ENCODE measurements around the gene OR52H1. TPM values are rescaled to one million over a fixed set of nuclear protein-coding genes. Genes with fewer than 3 reads are reported as not detected.

Gene OR52H1
- total RNA-seq, 1 experiment from 2014 or later = not detected

DNA sequence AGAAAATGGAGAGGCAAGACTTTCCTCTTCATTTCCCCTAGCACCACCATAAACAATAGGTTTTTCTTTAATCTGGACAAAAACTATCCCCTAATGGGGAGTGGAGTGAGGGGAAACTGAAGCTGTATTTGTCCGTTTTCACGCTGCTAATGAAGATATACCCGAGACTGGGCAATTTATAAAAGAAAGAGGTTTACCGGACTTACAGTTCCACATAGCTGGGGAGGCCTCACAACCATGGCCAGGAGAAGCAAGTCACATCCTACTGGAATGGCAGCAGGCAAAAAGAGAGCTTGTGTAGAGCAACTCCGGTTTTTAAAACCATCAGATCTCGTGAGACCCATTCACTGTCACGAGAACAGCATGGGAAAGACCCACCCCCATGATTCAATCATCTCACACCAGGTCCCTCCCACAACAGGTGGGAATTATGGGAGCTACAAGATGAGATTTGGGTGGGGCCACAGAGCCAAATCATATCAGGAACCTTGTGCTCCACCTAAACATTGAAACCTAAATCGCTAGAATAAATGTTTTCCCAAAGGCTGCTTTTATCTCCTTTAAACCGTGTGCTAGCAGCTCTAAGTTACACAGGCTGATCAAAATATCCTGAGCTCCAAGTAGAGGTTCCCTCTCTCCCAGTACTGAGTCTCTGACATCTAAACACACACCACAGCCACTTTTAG lies 42.8 kb downstream of the OR52H1 start:
- DNase-seq (ENCODE audit: low spot score) = no peak
- TF ChIP-seq, protein P1, sequence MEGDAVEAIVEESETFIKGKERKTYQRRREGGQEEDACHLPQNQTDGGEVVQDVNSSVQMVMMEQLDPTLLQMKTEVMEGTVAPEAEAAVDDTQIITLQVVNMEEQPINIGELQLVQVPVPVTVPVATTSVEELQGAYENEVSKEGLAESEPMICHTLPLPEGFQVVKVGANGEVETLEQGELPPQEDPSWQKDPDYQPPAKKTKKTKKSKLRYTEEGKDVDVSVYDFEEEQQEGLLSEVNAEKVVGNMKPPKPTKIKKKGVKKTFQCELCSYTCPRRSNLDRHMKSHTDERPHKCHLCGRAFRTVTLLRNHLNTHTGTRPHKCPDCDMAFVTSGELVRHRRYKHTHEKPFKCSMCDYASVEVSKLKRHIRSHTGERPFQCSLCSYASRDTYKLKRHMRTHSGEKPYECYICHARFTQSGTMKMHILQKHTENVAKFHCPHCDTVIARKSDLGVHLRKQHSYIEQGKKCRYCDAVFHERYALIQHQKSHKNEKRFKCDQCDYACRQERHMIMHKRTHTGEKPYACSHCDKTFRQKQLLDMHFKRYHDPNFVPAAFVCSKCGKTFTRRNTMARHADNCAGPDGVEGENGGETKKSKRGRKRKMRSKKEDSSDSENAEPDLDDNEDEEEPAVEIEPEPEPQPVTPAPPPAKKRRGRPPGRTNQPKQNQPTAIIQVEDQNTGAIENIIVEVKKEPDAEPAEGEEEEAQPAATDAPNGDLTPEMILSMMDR (conservative IDR thresholded peaks at IDR 0.05; ENCODE audit: low read depth, low read length) = no peak
- no peak for TF ChIP-seq EZH2 (IDR thresholded peaks at IDR 0.05; ENCODE audit: borderline replicate concordance, low read depth, low read length, poor library complexity, severe bottlenecking)
- intact Hi-C loops (cut with micrococcal nuclease; ENCODE audit: unreplicated experiment) = no loop called here

DNA sequence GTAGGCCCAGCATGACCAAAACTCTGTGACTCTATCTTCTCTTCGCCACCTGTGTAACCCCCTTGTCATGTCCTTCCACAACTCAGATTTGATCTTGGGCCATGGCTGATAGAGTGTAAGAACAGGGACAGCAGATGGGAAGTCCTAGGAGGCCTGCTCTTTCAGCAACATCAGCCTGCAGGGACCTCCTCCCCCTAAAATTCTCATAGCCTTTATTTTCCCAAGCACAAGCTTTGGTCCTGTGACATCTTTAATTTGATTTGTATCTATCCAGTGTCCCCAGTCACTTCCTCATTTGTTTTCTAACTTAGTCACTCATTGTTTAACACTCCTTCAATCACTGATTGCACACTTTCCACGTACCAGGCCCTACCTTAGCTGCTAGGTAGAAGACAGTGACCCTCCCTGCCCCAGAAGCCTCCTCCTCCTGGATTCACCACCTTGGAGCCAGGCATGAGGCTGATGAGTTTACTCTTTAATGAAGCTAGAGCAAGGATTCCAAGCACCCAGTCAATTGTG lies 43.9 kb downstream of the OR52H1 start:
- no peak for DNase-seq (ENCODE audit: low spot score)
- ChIA-PET POLR2A (ENCODE audit: low non-redundant PET) (no interaction called here), CTCF (no interaction called here)
- BruUV-seq (replicated peaks) = no TSS peak
- TF ChIP-seq, protein P1 (conservative IDR thresholded peaks at IDR 0.05; ENCODE audit: low read depth, low read length) = no peak
- TF ChIP-seq EZH2 (IDR thresholded peaks at IDR 0.05; ENCODE audit: borderline replicate concordance, low read depth, low read length, poor library complexity, severe bottlenecking) = no peak
- Histone ChIP-seq H3K27ac (ENCODE audit: low read depth, low read length, poor library complexity, severe bottlenecking) (no peak overlapping the region), H3K4me3 (ENCODE audit: low read depth, low read length, poor library complexity, severe bottlenecking) (no peak overlapping the region), H3K9me3 (ENCODE audit: low read depth, low read length, poor library complexity, severe bottlenecking) (no peaks in the 10 kb centered on the region), H3K36me3 (ENCODE audit: insufficient read depth, low read length, poor library complexity, severe bottlenecking) (no peaks in the 10 kb centered on the region), H3K27me3 (replicated peaks; ENCODE audit: insufficient read depth, low read depth, low read length, poor library complexity) (no peaks in the 10 kb centered on the region), H3K4me1 (ENCODE audit: insufficient read depth, low read length, poor library complexity, severe bottlenecking) (no peaks in the 10 kb centered on the region)
- intact Hi-C loops (cut with micrococcal nuclease; ENCODE audit: unreplicated experiment) = no loop called here

More for the DNA sequence above, 42.8 kb downstream of the OR52H1 start:
- H3K9me3 ChIP-seq (ENCODE audit: low read depth, low read length, poor library complexity, severe bottlenecking) = no peaks in the 10 kb centered on the region
- H3K27ac ChIP-seq (ENCODE audit: low read depth, low read length, poor library complexity, severe bottlenecking) = no peak overlapping the region
- H3K4me3 ChIP-seq (ENCODE audit: low read depth, low read length, poor library complexity, severe bottlenecking) = no peak overlapping the region
- no TSS peak for BruUV-seq (replicated peaks)
- ChIA-PET CTCF (no interaction called here), POLR2A (ENCODE audit: low non-redundant PET) (no interaction called here)
- no peaks in the 10 kb centered on the region for H3K4me1 ChIP-seq (ENCODE audit: insufficient read depth, low read length, poor library complexity, severe bottlenecking)
- H3K27me3 ChIP-seq (replicated peaks; ENCODE audit: insufficient read depth, low read depth, low read length, poor library complexity) = no peaks in the 10 kb centered on the region
- no peaks in the 10 kb centered on the region for H3K36me3 ChIP-seq (ENCODE audit: insufficient read depth, low read length, poor library complexity, severe bottlenecking)

DNA sequence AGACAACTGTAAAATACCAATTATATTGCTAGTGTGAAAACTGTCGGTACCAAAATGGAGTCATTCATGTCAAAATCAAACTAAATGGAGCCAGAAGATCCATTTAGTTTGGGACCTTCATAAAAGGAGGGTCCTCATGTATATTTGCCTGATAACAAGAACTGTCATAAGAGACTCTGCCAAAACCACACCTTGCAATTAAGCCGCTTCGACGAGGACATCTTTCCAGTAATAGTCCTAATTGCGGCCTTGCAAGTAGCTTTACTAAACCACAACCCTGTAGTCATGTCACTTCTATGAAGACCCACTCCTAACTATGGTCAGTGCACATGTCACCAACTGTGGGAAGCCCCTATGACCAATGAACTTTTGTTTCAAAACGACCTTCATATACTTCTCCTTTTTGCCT lies 47.9 kb downstream of the OR52H1 start:
- TF ChIP-seq, protein P1 (conservative IDR thresholded peaks at IDR 0.05; ENCODE audit: low read depth, low read length) = no peak
- TF ChIP-seq EZH2 (IDR thresholded peaks at IDR 0.05; ENCODE audit: borderline replicate concordance, low read depth, low read length, poor library complexity, severe bottlenecking) = no peak
- Histone ChIP-seq H3K4me3 (ENCODE audit: low read depth, low read length, poor library complexity, severe bottlenecking) (no peak overlapping the region), H3K9me3 (ENCODE audit: low read depth, low read length, poor library complexity, severe bottlenecking) (no peaks in the 10 kb centered on the region), H3K36me3 (ENCODE audit: insufficient read depth, low read length, poor library complexity, severe bottlenecking) (no peaks in the 10 kb centered on the region), H3K4me1 (ENCODE audit: insufficient read depth, low read length, poor library complexity, severe bottlenecking) (no peaks in the 10 kb centered on the region), H3K27me3 (replicated peaks; ENCODE audit: insufficient read depth, low read depth, low read length, poor library complexity) (no peaks in the 10 kb centered on the region), H3K27ac (ENCODE audit: low read depth, low read length, poor library complexity, severe bottlenecking) (no peak overlapping the region)
- no peak for DNase-seq (ENCODE audit: low spot score)
- no TSS peak for BruUV-seq (replicated peaks)
- CTCF ChIA-PET = no interaction called here
- intact Hi-C loops (cut with micrococcal nuclease; ENCODE audit: unreplicated experiment) = no loop called here
- POLR2A ChIA-PET (ENCODE audit: low non-redundant PET) = no interaction called here
